Activated CD8-positive, alpha-beta memory T cell treated with anti-CD3 and anti-CD28 coated beads, Interleukin-2, amount 50 U/mL, for 4 hours (primary cell): Measurements from ENCODE around the gene SV2B.

Experiments
- DNase-seq: peaks from one replicate; pipeline ENCODE4 v3.0.0-alpha.2; 2020

Gene SV2B

GRCh38 chr15:91142946-91143345 is 42.9 kb downstream of the SV2B start:
- no peak for DNase-seq

DNA sequence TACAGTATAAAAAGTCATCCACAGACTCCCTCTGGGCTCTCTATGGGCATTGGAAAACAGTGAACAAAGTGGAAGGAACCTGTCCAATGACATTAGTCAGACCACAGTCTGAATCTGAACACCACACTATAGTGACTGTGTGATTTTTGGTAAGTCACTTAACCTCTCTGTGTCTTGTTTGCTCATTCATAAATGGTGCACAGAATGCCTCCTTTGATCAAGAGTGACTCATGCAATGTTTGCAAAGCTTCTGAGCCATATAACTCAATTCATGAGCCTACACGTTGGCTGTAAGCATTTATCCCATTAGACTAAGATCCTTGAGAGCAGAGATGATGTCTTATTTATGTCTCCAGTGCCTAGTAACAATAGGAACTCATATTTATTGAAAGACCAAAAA is 46.7 kb downstream of the SV2B start:
- no peak for DNase-seq

GRCh38 chr15:91148243-91148642 is 48.2 kb downstream of the SV2B start:
- DNase-seq = no peak

DNA sequence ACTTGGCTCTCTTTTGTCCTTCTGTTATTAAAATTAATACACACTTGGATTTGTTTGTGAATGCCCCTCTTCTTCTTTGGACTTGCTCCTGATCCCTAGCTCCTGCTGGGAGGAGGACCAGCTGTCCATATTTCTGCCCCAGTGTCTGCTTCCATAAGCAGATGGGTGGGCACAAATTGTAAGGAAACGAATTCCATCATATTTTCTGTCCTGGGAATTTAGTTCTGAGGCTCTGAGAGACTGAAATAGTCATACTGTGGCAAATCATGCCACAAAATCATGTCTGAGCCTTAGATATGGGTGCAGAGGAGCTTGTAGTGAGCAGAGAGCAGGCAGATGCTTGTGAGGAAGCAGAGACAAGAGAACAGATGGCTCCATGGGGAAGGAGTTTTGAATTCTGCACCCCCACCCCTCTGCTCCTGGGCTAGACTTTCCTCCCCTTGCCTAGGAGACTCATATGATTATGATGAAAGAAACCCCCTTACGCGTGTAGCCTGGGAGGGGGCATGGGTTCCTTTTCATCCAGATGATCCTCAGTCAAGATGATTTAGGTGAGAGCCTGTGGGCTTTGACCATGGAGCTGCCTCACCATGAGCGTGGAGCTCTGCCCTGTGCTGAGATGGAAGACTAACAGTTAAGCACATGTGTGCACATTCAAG is 50.6 kb downstream of the SV2B start:
- DNase-seq = no peak

- no peak for DNase-seq
These were observed 51.9 kb downstream of the SV2B start for GRCh38 chr15:91151781-91152563.

DNA sequence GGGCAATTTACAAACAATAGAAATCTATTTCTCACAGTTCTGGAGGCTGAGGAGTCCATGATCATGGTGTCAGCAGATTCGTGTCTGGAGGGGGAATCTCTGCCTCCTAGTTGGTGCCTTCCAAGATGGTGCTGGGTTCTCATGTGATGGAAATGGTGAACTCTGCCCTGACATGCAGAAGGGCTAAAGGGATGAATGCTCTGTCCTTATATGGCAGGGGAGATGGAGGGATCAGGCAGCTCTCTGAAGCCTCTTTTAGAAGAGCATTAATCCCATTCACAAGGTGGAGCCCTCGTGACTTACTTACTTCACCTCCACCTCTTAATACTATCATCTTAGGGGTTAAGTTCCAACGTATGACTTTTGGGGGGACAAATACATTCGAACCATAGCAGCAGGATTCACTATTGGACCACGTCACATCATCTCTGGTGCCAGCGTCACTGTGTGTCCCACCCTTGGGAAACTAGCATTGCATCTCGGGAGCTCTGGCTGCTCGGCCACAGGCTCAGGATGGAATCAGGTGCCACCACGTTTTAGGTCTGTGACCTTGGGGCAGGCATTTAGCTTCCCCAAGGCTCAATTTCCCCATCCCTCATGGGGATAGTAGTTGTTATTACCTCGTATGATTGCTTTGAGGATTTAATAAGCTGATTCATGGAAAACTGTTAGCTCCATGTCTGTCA is 53.0 kb downstream of the SV2B start:
- no peak for DNase-seq

DNA sequence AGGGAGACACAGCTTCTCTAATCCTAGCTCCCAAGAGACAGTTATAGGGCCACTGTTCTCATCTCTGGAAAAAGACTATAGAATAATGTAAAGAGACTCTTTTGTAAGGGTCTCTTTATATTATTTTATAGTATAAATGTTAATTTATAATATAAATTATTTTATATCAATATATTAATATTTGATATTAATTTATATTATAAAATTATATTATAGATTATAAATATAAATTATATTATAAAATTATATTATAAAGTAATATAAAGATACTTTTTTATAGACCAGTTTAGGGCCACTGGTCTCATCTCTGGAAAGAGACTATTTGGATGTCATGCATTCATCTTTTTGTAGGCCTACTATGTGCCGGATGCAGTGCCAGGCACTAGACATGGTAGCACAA is 53.9 kb downstream of the SV2B start:
- no peak for DNase-seq

GRCh38 chr15:91156175-91156726 is 56.2 kb downstream of the SV2B start:
- no peak for DNase-seq

GRCh38 chr15:91158415-91159394 is 58.6 kb downstream of the SV2B start:
- no peak for DNase-seq

DNA sequence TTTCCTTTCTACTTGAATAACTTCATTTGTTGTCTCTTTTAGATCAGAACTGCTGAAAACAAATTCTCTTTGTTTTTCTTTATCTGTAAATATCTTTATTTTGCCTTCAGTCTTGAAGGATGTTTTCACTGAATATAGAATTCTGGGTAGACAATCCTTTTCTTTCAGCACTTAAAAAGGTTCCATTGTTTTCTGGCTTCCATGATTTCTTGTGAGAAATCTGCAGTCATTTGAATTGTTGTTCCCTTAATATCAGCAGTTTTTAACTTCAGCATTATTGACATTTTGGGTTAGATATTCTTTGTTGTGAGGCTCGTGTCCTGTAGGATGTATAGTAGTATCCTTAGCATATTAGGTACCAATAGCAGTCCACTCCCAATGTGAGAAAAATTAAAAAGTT is 65.8 kb downstream of the SV2B start:
- no peak for DNase-seq

- no peak for DNase-seq
These were observed 68.4 kb downstream of the SV2B start for GRCh38 chr15:91168457-91168856.

DNA sequence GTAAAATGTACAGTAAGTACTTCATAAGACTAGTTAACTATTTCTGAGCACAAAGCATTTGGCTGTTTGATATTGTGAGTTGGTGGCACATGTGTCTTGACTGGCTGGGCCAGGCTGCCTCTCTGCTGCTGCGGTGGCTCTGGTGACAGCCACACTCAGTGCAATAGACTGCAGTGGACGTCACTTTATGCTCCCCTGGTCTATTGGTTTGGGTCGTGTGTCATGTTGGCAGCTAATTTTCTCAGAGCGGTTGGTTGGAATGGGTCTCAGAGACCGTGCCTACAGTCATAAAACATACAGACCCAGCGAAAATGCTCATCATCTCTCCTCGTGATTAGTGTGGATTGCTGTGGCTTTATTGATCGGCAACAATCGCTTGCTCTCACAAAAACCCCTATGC is 71.3 kb downstream of the SV2B start:
- DNase-seq = no peak

DNA sequence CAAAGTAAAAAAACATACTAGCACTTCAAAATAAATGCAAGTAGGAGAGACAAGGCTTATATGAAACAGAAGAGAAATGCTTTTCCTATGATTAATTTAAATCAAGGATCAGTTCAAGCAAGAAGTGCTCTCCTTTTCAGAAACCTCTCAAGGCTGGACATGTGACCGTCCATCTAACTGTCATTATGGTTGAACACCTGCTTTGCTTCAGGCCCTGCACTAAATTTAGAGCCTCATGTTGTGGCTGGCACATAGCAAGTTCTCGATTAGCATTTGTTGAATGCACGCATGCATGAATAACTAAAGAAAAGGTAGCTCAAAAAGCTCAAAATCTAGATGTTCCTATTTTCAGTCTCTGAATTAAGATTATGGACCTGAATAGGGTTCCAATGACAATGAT is 82.0 kb downstream of the SV2B start:
- no peak for DNase-seq

DNA sequence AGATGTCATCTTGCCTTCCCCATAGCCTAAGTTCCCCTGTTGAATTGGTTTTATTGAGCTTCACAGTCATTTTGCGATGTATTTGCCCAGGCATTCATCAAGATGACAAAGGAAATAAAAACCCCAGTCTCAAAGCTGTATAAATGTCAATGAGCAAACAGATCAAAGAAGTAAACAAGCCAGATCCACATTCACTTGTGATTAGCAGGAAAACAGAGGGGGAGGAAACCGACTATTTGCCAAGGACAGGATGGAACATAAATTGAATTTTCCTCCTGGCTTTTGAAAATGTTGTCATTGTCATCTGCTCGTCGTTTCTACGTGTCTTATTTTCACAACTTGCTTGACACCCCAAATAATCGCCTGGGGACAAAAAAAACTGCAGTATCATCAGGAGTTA is 83.5 kb downstream of the SV2B start:
- DNase-seq = no peak

DNA sequence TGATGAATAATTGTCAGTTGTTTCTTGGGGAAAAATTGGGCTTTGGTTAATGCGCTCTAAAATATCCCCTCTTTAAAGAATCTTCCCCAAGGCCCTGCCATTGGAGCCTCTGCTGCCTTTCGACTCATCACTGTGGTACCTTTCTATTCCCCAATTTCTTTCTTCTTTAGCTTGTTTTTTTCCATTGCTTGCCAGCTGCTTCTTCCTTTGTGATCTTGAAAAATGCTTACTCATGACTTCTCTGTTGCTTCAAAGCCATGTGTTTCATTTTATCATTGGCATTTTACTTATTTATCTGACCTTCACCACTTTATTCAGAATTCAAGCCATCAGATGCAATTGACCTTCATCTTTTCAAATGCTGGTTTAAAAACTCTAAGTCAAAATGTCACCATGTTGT is 84.4 kb downstream of the SV2B start:
- no peak for DNase-seq

- DNase-seq = no peak
These were observed 87.0 kb downstream of the SV2B start for GRCh38 chr15:91186904-91187656.

DNA sequence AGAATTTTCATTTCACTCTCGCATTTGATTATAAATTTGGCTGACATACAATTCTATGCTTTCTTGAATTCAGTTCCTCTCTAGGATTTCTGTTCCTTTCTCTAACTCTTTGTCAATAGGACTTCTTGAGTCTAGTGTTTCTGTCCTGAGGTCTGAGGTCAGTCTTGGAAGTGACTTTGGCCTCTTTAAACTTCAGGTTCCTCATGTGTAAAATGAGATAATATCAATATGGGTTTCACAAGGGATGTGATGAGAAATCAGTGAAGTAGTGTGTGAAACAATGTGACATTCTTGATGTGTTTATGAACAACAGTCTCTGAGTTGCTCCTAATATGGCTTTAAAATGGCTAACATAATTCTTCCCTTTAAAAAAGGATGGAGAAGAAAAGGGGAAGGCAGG is 92.2 kb downstream of the SV2B start:
- DNase-seq = no peak

DNA sequence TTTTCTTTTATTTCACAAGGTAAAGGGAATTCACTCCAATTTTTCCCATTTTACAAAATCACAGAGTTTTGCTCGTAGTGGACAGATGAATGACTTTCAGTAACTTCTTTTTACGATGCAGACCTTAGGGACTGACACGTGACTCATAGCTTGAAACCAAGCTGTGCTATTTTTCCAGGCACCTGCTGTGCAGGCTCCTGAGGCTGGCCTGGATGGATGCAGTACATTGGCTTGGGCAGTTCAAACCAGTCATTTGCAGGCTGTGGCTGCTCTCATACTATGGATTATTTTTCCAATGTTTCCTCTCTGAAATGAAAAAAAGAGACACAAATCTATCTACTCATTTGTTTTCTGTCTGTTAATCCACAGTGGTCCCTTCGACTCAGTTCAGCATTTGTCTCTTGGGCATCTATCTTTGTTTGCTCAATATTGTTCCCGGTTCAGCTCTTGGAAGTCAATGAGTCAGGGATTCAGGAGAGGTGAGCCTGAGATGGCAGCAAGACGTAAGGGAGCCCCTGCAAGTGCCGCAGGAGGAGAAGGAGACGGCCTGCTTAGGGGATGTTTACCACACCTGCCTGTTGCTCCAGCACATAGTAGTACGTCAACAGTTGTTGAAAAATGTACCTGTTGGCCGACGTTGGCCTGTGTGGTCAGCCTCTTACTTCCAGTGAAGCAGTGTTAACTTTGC is 92.8 kb downstream of the SV2B start:
- DNase-seq = no peak

DNA sequence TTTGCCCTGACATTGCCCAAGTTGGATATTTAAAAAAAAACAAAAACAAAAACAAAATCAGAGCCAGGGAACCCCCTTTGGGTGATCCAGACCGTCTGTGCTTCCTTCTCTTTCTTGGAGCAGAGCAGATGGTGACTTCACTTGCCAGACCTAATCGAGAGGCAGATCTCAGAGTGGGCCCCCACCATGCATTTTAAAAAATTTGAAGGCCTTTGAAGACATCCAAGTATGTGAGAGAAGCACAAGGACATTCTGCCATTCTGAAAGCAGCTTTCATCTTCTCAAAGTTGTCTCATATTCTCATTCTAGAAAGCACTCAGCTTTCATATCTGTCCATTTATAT is 93.3 kb downstream of the SV2B start:
- no peak for DNase-seq

GRCh38 chr15:91196127-91196526 is 96.1 kb downstream of the SV2B start:
- DNase-seq = no peak

- no peak for DNase-seq
These were observed 96.7 kb downstream of the SV2B start for GRCh38 chr15:91196768-91197167.
